Stimulated activated CD4-positive, alpha-beta T cell treated with anti-CD3 and anti-CD28 coated beads, Interleukin-2, amount 100 ng/mL, for 4 hours (primary cell): ENCODE results near the gene BBC3.

ENCODE experiments used
- DNase-seq: peaks from one replicate; pipeline ENCODE4 v3.0.0-alpha.2; 2020; ENCODE audit warnings: low read depth

BBC3 gene

DNA sequence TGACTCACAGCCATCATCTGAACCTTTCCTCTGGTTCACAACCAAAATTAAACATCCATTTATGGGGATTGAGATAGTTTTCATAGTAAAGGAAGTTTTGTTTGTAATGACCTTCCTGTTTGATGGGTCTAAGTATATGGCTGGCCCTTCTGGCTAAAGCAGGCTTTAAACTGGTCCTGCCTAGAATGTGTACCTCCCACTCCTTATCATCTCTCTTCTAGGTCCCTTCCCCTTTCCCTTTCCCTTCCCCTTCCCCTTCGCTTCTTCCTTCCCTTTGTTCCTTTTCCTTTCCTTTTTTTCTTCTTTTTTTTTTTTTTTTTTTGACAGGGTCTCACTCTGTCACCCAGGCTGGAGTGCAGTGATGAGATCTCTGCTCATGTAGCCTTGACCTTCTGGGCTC is 35.6 kb downstream of the BBC3 start:
- no peak for DNase-seq

DNA sequence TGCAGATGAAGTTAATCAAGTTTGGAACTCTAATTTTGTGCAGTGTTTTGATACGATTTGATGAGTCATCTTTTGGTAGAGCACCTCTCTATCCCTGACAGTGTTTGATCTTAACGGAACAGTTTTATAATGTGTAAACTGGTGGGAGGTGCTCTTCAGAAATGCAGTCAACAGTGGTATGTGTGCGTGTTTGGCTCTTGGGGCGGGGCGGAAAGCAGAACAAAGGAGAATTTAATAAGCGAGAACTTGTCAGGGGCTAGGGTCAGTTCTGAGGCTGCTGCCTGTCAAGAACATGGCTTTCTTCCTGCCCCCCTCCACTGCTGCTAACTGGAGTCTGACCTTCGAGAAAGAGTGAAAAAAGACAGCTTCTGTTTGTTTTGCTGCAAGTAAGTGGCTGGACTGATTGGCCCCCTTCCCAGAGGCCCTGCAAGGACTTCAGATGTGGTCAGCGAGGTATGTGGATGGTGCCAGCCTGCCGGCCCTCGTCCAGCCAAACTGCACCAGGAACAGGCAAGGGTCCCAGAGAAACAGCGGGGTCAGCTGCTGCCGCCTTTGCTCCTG is 40.8 kb downstream of the BBC3 start:
- peak; percentile 54 for DNase-seq

DNA sequence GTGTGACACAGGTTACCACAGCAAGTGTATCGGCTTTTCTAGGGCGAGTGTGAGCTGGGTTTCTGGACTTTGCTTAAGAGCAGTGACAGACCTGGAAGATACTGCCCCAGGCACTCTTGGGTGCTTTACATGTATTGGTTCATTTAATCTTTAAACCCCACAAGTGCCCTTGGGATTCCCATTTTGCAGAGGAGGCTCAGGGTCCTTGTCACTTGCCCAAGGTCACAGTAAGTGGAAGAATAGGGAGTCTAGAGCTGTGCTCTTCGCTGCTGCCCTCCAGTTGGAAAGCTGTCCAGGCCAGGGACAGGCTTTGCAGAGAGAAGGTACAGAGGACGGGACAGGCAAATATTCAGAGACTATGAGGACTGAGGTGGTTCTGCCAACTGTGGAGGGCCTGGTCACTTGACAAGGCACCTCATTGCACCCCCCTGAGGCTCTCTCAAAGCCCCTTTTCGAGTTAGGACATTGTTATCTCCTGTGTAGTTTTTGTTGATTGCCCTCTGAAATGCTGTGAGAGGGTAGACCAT is 42.4 kb downstream of the BBC3 start:
- DNase-seq, result no peak

DNA sequence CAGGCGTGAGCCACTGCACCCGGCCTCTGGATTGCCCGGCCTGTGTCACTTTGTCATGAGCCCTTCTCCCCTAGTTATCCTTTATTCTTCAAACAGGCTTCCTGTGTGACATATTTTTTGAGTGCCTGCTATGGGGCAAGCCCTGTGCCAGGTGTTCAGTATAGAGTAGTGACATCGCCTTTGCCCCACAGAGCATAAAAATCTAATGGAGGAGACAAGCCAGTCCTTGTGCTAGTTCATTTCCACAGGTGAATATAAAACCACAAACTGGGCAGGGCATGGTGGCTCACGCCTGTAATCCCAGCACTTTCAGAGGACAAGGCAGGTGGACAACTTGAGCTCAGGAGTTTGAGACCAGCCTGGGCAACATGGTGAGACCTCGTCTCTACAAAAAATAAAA is 43.2 kb downstream of the BBC3 start:
- no peak for DNase-seq

DNA sequence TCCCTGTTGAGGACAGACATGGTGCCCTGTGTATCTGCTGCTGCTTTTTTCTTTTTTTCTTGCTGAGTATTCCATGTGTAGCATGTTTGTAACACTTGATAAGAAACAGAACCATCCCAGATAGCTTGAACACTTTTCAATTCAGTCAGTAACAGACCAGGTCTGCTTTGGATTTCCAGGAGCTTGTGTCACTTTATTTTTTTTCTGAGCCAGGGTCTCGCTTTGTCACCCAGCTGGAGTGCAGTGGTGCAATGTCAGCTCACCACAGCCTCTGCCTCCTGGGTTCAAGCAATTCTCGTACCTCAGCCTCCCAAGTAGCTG is 43.7 kb downstream of the BBC3 start:
- no peak for DNase-seq

DNA sequence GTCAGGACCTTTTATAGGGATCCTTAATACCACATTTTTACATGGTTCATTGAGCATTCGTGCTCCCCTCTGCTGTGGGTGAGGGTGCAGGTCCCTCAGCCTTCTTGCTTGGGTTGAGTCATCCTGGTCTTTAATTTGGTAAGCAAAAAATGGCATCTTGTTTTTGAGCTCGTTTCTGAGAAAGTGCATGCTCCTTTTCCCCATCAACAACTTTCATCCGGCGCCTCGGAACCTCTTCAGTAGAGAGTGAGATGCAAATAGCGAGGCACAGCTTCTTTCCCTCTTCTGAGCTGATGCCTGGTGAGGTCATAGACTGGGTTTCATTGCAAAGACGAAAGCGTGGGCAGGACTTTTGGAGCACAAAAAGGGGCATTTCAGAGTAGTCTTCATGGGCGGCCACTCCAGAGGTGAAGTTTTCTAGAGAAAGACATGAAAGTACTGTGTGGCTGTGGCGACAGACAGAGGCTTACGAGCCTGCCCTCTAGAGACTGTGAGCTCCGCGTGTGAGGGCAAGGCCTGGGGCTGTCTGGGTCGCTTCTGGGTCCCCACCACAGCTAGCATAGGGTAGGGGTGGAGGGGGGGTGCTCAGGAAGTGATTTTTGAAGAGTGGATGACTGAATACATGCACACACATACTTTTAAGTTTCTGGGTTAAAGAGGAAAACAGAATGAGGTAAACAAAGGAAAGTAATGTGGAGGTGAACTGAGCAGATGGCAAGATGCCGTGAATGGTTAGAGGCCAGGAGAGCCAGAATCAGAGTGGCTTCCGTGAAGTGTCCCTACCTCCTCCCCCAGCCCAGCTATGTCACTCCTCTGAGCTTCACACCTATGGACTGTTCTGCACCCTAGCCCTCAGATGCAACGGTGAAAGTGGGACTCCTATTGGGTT is 44.3 kb downstream of the BBC3 start:
- peak; percentile 79 for DNase-seq

DNA sequence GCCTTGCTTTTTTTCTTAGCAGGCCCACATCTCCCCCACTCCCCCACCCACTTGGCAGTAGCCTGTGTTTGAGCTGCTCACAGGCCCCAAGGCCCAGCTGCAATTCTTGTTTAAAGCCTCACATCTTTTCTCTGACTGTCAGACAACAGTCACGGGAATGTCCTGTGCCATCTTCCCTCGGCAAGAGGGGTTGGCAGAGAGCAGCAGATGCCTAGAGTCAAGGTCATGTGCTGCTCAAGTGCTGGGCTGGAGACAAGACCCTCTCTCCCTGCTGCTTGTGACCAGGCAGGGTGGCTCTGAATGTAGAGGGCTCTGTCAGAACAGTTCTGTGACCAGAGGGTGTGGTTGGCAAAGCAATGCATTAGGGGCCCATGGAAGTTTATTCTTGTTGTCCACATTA is 47.4 kb downstream of the BBC3 start:
- no peak for DNase-seq

DNA sequence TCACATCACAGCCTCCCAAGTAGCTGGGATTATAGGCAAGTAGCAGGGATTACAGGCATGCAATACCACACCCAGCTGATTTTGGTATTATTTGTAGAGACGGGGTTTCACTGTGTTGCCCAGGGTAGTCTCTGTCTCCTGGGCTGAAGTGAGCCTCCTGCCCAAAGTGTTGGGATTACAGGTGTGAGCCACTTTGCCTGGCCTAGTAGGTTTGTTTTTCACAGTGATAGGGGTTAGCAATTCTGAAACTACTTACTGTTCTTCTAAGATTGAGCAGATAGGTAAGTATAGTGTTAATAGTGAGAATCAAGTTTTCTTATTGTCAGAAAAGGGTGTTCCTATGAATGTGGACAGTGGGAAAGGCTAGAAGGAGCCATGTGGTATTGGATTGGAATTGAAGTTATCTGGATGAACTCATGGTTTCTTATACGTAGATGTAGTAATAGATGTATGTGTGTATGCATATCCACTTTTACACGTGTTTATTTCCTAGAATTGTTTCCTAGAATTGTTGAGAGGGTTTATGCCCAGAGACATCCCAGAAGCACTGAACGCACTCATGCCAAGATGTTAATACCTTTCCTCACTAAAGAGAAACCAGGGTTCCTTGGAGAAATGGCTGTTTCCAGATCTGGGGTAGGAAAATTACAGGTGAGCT is 51.2 kb downstream of the BBC3 start:
- DNase-seq, result no peak

DNA sequence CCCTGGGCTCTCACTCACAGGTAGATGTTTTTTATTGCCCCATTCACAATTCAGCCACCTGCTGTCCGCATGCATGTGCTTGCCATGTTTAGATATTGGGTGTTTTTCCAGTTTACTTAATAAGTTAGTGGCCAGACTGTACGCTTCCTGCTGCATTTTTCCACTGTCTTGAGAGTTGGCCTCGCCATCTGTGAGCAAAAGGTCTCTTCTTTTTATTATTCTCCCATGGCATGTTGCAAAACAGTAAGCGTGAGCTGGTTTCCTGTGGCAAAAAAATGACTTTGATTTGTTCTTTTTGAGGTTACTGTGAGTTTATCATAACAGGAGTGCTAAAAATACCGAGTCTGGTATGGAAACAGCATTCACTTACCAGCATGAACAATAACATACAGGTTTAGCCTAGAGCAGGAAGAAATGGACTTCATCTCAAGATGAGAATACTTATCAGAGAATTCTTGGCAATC is 54.3 kb downstream of the BBC3 start:
- DNase-seq, result no peak

DNA sequence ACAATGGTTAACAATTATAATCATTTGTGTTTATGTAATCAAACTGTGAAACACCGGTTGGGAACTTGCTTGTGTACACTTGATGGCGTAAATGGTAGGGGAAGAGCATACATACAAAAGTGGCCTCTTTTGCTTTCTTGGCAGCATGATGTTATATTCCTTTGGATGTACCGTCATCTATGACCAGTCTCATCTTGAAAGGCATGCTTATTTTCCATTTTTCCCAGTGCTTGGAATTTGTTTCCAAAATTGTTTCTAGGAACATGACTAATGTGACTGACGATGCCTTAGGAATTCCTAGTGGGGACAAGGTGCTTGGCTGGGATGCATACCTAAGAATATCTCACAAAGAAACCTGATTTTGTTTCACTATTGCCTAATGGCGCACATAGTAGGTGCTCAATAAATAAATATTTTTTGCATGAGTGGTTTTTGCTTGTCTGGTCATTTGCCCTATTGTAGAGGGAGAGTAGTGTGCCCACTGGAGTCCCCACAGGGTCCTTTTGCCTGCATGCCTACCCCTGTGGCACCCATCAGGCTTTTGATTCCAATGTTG is 54.9 kb downstream of the BBC3 start:
- no peak for DNase-seq

DNA sequence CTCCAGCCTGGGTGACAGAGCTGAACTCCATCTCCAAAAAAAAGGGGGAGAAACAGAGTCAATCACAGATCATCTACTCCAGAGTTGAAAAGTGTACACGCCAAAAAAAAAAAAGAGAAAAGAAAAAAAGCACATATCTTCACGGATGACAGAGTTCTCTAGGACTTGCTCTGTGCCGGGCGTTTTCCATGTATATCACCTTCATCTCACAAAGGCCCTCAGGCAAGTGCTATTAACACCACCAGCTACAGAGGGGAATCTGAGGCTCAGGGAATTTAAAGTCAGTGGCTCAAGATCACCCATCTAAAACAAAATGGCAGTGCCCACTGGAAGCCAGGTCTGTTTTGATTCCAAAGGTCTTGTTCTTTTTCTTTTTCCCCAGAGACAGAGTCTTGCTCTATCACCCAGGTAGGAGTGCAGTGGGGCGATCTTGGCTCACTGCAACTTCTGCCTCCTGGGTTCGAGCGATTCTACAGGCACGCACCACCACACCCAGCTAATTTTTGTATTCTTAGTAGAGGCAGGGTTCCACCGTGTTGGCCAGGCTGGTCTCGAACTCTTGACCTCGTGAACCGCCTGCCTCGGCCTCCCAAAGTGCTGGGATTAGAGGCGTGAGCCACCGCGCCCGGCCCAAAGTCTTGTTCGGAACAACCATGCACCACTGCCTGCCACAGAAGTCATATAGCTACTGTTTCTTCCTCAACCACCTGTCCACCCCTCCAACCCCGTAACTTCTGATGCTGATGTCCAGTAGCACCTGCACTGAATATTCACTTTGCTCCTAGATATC is 58.1 kb downstream of the BBC3 start:
- no peak for DNase-seq
